Measurements from ENCODE around the gene SLC27A2. TPM values are rescaled to one million over a fixed set of nuclear protein-coding genes. Genes with fewer than 3 reads are reported as not detected.

The SLC27A2 gene
- 10.4 TPM for total RNA-seq

GRCh38 chr15:50181969-50182218 lies at the start of gene SLC27A2:
SLC27A2 (plus strand) TSS chr15:50182196; CDS start chr15:50182428, 232 bp downstream.

DNA sequence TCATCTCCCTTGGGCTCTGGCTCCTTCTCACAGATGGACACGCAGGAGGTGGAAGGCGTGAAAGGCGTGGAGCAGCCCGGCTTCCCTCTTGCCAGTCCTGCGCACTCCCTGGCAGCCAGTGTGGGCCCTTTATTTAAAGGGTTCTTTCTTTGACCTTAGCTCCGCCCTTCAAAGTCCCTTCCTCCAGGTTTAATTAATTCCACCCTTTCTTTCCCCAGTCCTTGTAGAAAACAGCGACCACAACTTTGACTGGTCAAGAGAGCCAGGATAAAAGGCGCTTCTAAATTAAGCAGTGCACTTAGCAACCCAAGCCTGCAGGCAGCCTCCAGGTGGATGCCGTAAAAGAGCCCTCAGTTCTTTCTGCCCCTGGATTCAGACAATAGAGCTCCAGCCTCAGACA lies 83.6 kb downstream of the SLC27A2 start, which contains the start of gene HDC:
TSS of gene HDC (minus strand) at position 107 of the 400 bp plus-strand sequence. CDS start at position 4, 103 bp downstream.

Other genes with a start within 250 kb of the SLC27A2 start
- 9.3 TPM for gene ATP8B4, start 63.0 kb upstream of the SLC27A2 start, total RNA-seq
- 3.8 TPM for gene HDC, start 83.5 kb downstream of the SLC27A2 start, total RNA-seq
- 62.3 TPM for gene GABPB1, start 173.0 kb downstream of the SLC27A2 start, total RNA-seq
- gene USP8, start 242.2 kb downstream of the SLC27A2 start, total RNA-seq = 75.6 TPM